ENCODE data around the gene ANO1.

DNA sequence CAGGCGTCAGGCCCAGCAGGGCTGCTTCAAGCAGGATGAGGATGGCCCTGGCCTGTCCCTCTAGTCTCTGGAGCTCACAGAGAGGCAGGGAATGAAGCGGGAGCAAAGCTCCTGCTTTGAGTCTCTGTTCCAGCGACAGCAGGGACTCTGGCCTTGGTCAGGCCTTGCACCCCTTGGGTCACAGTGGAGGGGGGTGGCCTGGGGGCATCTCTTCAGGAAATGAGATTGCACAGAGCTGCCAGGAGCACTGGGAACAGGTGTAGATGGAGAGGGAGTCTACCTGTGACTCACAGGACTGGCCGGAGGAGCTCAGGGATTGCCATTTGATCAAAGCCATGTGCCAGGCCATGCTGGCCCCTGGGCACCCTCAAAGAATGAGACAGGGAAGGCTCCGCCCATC is 1.6 kb downstream of the ANO1 start:
- TF ChIP-seq EP300 (IDR thresholded peaks at IDR 0.05; ENCODE audit: borderline replicate concordance in 1 of 2, low read depth in 2 of 2, low read length in 2 of 2) (no peak), ZNF274 (IDR thresholded peaks at IDR 0.05; ENCODE audit: borderline replicate concordance, extremely low read depth, low read length) (no peak), POLR2A (IDR thresholded peaks at IDR 0.05; ENCODE audit: control extremely low read depth in 1 of 2, low read depth in 2 of 2, low read length in 2 of 2) (no peak), SUZ12 (IDR thresholded peaks at IDR 0.05; ENCODE audit: low read length) (no peak), POLR2AphosphoS5 (IDR thresholded peaks at IDR 0.05; ENCODE audit: low read depth, low read length) (no peak), SIX5 (IDR thresholded peaks at IDR 0.05; ENCODE audit: low read depth, low read length) (no peak), RFX5 (IDR thresholded peaks at IDR 0.05; ENCODE audit: borderline replicate concordance, low read depth, low read length) (no peak), ATF3 (IDR thresholded peaks at IDR 0.05; ENCODE audit: insufficient read depth, low read depth, low read length) (no peak), ATF2 (IDR thresholded peaks at IDR 0.05; ENCODE audit: low read length) (no peak)
- TF ChIP-seq, protein P1, sequence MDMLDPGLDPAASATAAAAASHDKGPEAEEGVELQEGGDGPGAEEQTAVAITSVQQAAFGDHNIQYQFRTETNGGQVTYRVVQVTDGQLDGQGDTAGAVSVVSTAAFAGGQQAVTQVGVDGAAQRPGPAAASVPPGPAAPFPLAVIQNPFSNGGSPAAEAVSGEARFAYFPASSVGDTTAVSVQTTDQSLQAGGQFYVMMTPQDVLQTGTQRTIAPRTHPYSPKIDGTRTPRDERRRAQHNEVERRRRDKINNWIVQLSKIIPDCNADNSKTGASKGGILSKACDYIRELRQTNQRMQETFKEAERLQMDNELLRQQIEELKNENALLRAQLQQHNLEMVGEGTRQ (IDR thresholded peaks at IDR 0.05; ENCODE audit: low read length) = no peak
